HTERT RPE-1 (cell line): ENCODE data around the gene CAST.

Source experiments
- in situ Hi-C: fragments of 300-500 bp; cut with MboI; formaldehyde crosslinking; loops from 4 replicates; pipeline ENCODE4 v1.14.3; 2020; ENCODE audit warnings: low sequenced_read_pairs

Gene CAST

GRCh38 chr5:96664669-96665068 lies 2.5 kb downstream of the CAST start:
- in situ Hi-C loops = no loop called here

- in situ Hi-C loops = no loop called here
Measured at GRCh38 chr5:96668725-96669124, 6.5 kb downstream of the CAST start.

- in situ Hi-C loops = no loop called here
Measured at GRCh38 chr5:96669909-96670308, 7.7 kb downstream of the CAST start.

GRCh38 chr5:96671441-96671840 lies 9.3 kb downstream of the CAST start:
- in situ Hi-C loops = no loop called here

GRCh38 chr5:96673127-96673526 lies 11.0 kb downstream of the CAST start:
- in situ Hi-C loops = no loop called here

GRCh38 chr5:96675882-96676281 lies 13.7 kb downstream of the CAST start:
- in situ Hi-C loops = no loop called here

GRCh38 chr5:96677496-96677895 lies 15.3 kb downstream of the CAST start:
- in situ Hi-C loops = no loop called here

- in situ Hi-C loops = no loop called here
Measured at GRCh38 chr5:96679293-96679692, 17.1 kb downstream of the CAST start.

GRCh38 chr5:96680759-96681470 lies 18.7 kb downstream of the CAST start:
- in situ Hi-C loops = no loop called here

- in situ Hi-C loops = no loop called here
Measured at GRCh38 chr5:96683392-96683791, 21.2 kb downstream of the CAST start.

GRCh38 chr5:96683810-96684209 lies 21.6 kb downstream of the CAST start:
- in situ Hi-C loops = no loop called here

GRCh38 chr5:96687080-96687479 lies 24.9 kb downstream of the CAST start:
- in situ Hi-C loops = no loop called here

- in situ Hi-C loops = no loop called here
Measured at GRCh38 chr5:96687812-96688453, 25.8 kb downstream of the CAST start.

GRCh38 chr5:96690861-96691260 lies 28.7 kb downstream of the CAST start:
- in situ Hi-C loops = no loop called here

- in situ Hi-C loops = no loop called here
Measured at GRCh38 chr5:96691503-96692303, 29.5 kb downstream of the CAST start.

GRCh38 chr5:96692441-96692840 lies 30.3 kb downstream of the CAST start:
- in situ Hi-C loops = no loop called here

GRCh38 chr5:96699186-96699820 lies 37.1 kb downstream of the CAST start:
- in situ Hi-C loops = no loop called here

GRCh38 chr5:96702503-96703383 lies 40.6 kb downstream of the CAST start:
- in situ Hi-C loops = no loop called here

- in situ Hi-C loops = no loop called here
Measured at GRCh38 chr5:96703384-96703920, 41.3 kb downstream of the CAST start.

GRCh38 chr5:96703995-96704394 lies 41.8 kb downstream of the CAST start:
- in situ Hi-C loops = no loop called here
